GM04504 (cell line): ENCODE data around the gene C3orf20.
"Not testable (repeated sequence)": the region's sequence is repeated elsewhere in the genome, so short reads cannot be mapped to it uniquely, and the experiment has no call there.

Source experiments
- DNase-seq: peaks from one replicate; pipeline ENCODE4 v3.0.0-alpha.2; 2012; ENCODE audit warnings: low read depth

Gene C3orf20

DNA sequence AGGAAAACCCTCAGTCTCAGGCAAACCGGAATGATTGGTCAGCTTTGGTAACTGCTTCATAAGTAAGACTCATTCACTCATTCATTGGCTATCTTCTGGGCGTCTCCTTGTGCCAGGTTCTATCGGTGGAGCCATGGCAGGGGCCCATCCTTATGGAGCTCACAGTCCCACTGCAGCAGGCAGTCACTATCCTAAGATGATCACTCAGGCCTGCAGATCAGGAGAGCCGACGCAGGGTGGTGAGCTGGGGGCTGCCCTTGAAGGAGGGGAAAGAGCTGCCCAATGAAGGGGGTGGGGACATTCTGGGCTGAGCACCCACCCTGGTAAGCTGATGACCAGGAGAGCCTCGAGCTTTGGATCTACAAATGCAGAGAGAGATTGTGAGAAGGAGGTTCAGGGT, 123.3 kb downstream of the C3orf20 start:
- no peak for DNase-seq

- DNase-seq: no peak
Measured at GRCh38 chr3:14799146-14799545, 124.2 kb downstream of the C3orf20 start.

DNA sequence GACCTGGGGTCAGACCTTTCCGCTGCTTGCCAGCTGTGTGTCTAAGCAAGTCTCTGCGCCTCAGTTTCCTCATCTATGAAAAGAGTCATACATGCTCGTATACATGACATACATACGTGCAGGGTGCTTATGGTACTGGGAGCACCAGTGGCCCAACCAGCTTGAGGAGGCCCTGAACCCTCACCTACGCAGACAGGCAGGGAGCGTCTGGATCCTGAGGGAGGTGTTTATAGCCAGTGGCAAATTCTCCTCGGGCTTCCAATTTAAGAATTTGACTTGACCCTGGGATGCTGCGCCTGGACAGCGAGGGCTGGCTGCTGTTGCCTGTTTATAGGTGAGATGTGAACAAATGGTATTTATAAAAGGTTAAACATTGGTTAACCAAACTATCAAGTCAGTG, 126.1 kb downstream of the C3orf20 start:
- DNase-seq: no peak

DNA sequence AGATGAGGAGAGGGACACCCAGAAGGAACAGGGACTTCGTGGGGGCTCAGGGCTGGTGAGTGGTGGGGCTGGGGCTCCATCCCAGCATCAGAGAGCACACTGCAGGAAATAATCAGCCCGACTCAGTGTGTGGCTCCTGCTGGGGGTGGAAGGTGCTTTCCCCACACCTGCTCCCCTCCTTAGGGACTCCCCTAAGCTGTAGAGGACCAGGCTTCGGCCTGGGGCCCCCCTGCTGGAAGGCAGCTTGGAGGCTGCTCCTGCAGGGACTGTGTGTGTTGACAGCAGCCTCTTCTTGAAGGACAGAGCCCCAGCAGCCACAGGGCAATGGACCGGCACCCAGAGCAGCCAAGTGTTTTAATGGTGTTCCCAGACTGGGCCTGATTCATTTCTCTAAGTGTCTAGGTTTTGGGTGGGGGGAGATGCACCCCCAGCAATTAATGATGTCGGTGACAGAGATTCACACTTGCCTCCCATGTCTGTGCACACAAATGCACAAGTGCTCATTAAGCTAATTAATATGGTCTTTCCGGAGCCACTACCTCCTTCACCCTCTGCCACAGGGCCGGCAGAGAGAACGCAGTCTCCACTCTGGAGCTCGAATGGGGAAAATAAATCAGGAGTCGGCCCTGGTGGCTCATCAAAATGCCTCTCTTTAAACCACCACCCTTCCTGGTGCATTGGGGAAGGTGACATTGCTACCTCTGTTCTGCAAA, 126.9 kb downstream of the C3orf20 start:
- DNase-seq: no peak

GRCh38 chr3:14802381-14802731, 127.4 kb downstream of the C3orf20 start:
- DNase-seq: no peak

DNA sequence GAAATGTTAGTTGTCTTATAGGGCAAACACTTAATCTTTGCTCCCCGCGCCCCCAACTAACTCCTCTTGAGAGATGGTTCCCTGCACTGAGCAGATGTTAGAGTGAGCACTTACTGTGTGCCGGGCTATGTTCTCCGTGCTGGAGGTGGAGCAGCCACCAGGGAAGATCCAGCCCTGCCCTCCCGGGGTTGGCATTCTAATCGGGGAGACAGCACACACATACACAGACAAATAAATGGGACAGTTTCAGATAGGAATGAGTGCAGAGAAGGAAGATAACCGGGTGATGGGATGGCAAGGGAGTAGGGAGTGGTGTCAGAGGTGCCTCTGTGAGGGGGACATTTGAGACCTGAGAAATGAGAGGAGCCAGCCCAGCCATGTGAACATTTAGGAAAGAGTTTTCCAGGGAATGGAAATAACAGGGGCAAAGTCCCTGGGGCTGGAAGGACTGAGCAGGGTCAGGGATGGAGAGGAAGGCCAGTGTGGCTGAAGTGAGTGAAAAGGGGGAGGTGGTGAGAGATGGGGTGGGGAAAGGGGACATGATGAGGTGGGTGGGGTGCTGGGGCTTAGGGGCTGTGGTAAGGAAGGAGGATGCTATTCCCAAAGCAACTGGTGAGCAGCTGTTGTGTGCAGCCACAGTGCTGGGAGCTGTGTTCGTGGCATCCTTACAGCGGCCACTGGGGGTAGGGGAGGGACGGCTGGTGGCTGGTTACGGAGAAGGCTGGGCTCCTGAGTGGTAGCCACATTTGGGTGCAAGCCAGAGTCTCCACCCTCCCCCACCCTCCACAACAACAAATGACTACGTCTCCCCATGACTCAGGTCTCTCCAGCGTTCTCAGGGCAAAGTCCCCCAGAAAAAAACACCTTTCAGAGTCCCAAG, 128.4 kb downstream of the C3orf20 start:
- no peak for DNase-seq

GRCh38 chr3:14803981-14804834, 129.3 kb downstream of the C3orf20 start:
- no peak for DNase-seq

GRCh38 chr3:14804835-14805780, 130.2 kb downstream of the C3orf20 start:
- no peak for DNase-seq

DNA sequence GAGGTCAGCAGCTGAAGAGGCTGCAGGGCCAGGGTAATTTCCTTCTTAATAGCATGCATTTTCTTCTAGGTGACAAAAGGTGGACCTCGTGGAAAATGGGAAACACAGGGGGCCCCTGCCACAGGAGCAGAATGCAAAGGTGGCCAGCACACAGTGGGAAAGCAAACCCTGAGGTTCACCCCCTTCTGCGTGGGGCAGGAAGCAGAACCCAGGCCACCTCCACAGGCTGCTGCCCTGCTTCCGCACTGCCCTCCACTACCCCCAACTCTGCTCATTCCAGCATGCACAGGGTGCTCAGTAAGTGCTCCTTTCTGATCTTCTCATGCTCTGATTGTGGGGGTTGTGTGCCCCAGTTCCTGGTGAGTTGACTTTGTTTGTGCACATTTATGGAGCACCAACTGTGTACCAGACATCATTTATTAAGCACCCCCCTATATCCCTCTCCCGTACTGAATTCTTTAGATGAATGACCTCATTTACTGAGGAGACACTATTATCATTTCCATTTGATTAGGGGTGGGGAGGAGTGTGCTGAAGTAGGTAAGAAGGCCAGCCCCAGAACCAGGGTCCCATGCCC, 131.1 kb downstream of the C3orf20 start:
- no peak for DNase-seq

DNA sequence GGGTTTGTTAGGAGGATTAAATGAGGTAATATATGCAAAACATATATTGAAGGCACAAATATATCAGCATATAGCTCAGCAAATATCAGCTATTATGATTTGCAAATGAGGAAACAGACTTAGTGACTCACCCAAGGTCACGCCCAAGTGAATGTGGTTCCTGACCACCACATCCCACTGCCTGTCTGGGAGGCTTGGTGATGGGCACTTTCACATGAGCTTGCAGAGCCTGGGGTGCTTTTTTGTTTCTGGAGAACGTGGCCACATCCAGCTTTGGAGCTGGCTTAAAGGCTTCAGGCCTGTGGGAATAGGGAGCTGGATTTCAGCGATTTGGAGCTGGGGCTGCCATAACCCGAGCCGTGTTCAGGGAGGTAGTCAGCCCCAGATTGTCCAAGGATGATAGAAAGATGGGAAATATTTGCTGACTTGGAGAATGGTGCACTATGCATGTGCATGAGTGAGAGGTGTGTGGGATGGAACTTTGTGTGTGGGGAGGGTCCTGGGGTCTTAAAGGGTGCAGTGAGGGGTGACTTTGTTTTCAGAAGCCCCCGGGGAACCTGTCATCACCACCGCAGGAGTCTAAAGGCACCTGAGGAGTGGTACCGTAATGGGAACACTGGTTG, 131.8 kb downstream of the C3orf20 start:
- no peak for DNase-seq

DNA sequence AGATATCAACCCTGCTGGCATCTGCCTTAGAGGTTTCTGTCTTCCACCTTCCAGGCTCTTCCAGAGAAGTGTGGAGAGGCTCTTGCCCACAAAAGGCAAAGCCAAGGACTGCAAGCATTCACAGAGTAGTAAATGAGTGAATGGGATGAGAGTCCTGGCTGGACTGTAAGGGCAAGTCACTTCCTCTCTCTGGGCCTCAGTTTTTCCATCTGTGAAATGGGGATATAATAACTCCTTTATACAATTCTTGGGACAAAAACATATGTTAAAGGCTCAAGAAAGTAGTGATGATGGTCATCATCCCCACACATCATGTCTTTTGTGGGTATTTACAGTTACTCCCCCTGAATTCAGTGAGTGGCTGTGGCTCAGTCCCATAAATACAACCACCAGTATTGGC, 133.1 kb downstream of the C3orf20 start:
- DNase-seq: no peak

GRCh38 chr3:14808502-14809266, 133.7 kb downstream of the C3orf20 start:
- DNase-seq: no peak

- not testable (repeated sequence) for DNase-seq
Measured at GRCh38 chr3:14809611-14810010, 134.7 kb downstream of the C3orf20 start.

GRCh38 chr3:14810070-14810791, 135.3 kb downstream of the C3orf20 start:
- DNase-seq: no peak

- DNase-seq: no peak
Measured at GRCh38 chr3:14810801-14811661, 136.1 kb downstream of the C3orf20 start.

- DNase-seq: no peak
Measured at GRCh38 chr3:14811684-14812083, 136.7 kb downstream of the C3orf20 start.

- DNase-seq: no peak
Measured at GRCh38 chr3:14812196-14812790, 137.4 kb downstream of the C3orf20 start.

GRCh38 chr3:14814411-14814871, 139.5 kb downstream of the C3orf20 start:
- DNase-seq: no peak
